Measurements from ENCODE around the gene METAP1D.
A peak's percentile ranks its signal among the peaks of the same experiment; 100 is the strongest.
"Not testable (repeated sequence)": the region's sequence is repeated elsewhere in the genome, so short reads cannot be mapped to it uniquely, and the experiment has no call there.

The METAP1D gene

DNA sequence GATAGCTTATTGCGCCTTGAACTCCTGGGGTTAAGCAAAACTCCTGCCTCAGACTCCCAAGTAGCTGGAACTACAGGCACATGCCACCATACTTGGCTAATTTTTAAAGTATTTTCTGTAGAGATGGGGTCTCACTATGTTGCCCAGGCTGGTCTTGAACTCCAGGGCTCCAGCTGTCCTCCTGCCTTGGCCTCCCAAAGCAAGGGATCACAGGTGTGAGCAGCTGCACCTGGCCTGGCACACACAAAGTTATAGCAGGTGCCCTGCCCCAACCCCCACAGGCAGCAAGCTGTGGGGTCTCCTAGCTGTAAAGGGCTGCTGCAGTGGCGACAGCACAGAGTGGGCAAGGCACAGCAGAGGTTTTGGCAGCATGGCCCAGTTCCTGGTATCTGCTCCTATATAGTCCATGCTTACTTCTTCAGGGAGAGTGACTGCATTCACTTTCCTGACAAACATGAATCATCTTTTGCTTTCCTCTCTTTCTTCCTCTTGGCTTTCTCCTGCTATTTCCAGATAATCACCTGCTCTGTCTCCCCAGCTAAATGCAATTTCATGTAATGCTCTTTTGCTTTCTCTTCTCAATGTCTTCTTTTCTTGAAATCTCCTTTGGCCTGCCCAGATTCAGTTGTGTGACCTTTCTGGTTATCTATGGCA, 27.3 kb upstream of the METAP1D start:
- Histone ChIP-seq H3K27ac (replicated peaks) (no peak overlapping the region), H3K27me3 (ENCODE audit: insufficient read depth, poor library complexity, severe bottlenecking) (no peaks in the 10 kb centered on the region), H3K4me3 (replicated peaks; ENCODE audit: insufficient read depth, low read length) (no peak overlapping the region)
- TF ChIP-seq SPI1 (IDR thresholded peaks at IDR 0.05; ENCODE audit: borderline replicate concordance, low read depth) (no peak), CTCF (IDR thresholded peaks at IDR 0.05; ENCODE audit: insufficient read depth, low read length) (no peak), GABPA (IDR thresholded peaks at IDR 0.05; ENCODE audit: low read depth) (no peak), REST (IDR thresholded peaks at IDR 0.05; ENCODE audit: insufficient replicate concordance, low read depth) (no peak), POLR2AphosphoS5 (IDR thresholded peaks at IDR 0.05; ENCODE audit: low read depth) (no peak)
- DNase-seq (ENCODE audit: low read depth in 1 of 2, low spot score in 1 of 2) = no peak

GRCh38 chr2:171979103-171979502, 20.6 kb upstream of the METAP1D start:
- Histone ChIP-seq H3K27me3 (ENCODE audit: insufficient read depth, poor library complexity, severe bottlenecking) (no peaks in the 10 kb centered on the region), H3K4me3 (replicated peaks; ENCODE audit: insufficient read depth, low read length) (no peak overlapping the region), H3K27ac (replicated peaks) (no peak overlapping the region)
- DNase-seq (ENCODE audit: low read depth in 1 of 2, low spot score in 1 of 2) = no peak
- no peak for TF ChIP-seq CTCF (IDR thresholded peaks at IDR 0.05; ENCODE audit: insufficient read depth, low read length)
- no peak for TF ChIP-seq POLR2AphosphoS5 (IDR thresholded peaks at IDR 0.05; ENCODE audit: low read depth)
- TF ChIP-seq REST (IDR thresholded peaks at IDR 0.05; ENCODE audit: insufficient replicate concordance, low read depth) = no peak
- no peak for TF ChIP-seq GABPA (IDR thresholded peaks at IDR 0.05; ENCODE audit: low read depth)
- no peak for TF ChIP-seq SPI1 (IDR thresholded peaks at IDR 0.05; ENCODE audit: borderline replicate concordance, low read depth)

- H3K27ac ChIP-seq (replicated peaks) = peak overlapping the region; percentile 43
- DNase-seq (ENCODE audit: low read depth in 1 of 2, low spot score in 1 of 2); H3K27me3 ChIP-seq (ENCODE audit: insufficient read depth, poor library complexity, severe bottlenecking); H3K4me3 ChIP-seq (replicated peaks; ENCODE audit: insufficient read depth, low read length): not testable (repeated sequence)
Observed at GRCh38 chr2:171983924-171984323, 15.8 kb upstream of the METAP1D start.

DNA sequence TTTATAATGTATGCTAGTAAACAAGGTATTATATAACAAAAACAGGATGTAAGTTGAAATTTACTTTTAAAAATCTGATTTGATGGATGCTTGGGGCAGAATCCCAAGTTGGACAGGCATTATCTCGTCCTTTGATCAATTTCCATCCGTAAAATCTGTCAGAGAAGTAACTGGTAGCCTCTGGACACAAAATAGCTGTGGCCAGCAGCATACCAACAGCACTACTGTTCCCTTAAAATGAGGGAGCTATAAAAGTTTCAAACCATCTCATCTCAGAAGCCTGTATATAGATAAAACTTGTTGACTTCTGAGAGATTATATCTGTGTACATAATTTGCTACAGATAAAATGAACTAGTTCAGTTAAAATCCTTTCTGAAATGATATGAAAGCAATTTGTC, 14.7 kb upstream of the METAP1D start:
- DNase-seq (ENCODE audit: low read depth in 1 of 2, low spot score in 1 of 2) = no peak
- TF ChIP-seq REST (IDR thresholded peaks at IDR 0.05; ENCODE audit: insufficient replicate concordance, low read depth) (no peak), GABPA (IDR thresholded peaks at IDR 0.05; ENCODE audit: low read depth) (no peak), SPI1 (IDR thresholded peaks at IDR 0.05; ENCODE audit: borderline replicate concordance, low read depth) (no peak), POLR2AphosphoS5 (IDR thresholded peaks at IDR 0.05; ENCODE audit: low read depth) (no peak), CTCF (IDR thresholded peaks at IDR 0.05; ENCODE audit: insufficient read depth, low read length) (no peak)
- H3K4me3 ChIP-seq (replicated peaks; ENCODE audit: insufficient read depth, low read length) = no peak overlapping the region
- H3K27ac ChIP-seq (replicated peaks) = no peak overlapping the region
- no peaks in the 10 kb centered on the region for H3K27me3 ChIP-seq (ENCODE audit: insufficient read depth, poor library complexity, severe bottlenecking)

Data from HL-60 (cell line).